ENCODE measurements around the gene RBM48. TPM values are rescaled to one million over a fixed set of nuclear protein-coding genes. Genes with fewer than 3 reads are reported as not detected.

The RBM48 gene
- total and polyA plus RNA-seq, 2 of the 13 experiments (the other 11 are each of a cell fraction or from before 2014, with no cell fraction given): 7.2 to 12.2 TPM

GRCh38 chr7:92485974-92486373 lies 42.6 kb upstream of the RBM48 start:
- in situ Hi-C loops (cut with HindIII; ENCODE audit: extremely low pct_ligation_motif_present, low pct_unique_long_range_greater_than_20kb): no loop called here

More at GRCh38 chr7:92485974-92486373, 42.6 kb upstream of the RBM48 start:
- Histone ChIP-seq H3K36me3 (replicated peaks in 1 of 2; ENCODE audit: control insufficient read depth in 1 of 2, insufficient read depth in 2 of 2, low read length in 2 of 2) (peaks cover 4 to 17% of the 10 kb centered on the region in 2 experiments; a peak in 4 of 5 replicates), H3K27me3 (ENCODE audit: control insufficient read depth in 1 of 2, insufficient read depth in 2 of 2, low read length in 2 of 2) (no peaks in the 10 kb centered on the region), H3K79me2 (ENCODE audit: insufficient read depth, low read length) (no peaks in the 10 kb centered on the region), H3K9me3 (ENCODE audit: low read length) (no peaks in the 10 kb centered on the region), H3K4me2 (ENCODE audit: low read depth, low read length) (no peak overlapping the region), H3K27ac (ENCODE audit: extremely low read length, insufficient read depth, low read length) (no peak overlapping the region), H2AFZ (ENCODE audit: low read length) (no peak overlapping the region), H3K9ac (ENCODE audit: insufficient read depth, low read depth, low read length) (no peak overlapping the region), H3K4me1 (ENCODE audit: insufficient read depth, low read length) (no peaks in the 10 kb centered on the region), H4K20me1 (ENCODE audit: insufficient read depth, low read length) (no peaks in the 10 kb centered on the region), H3K4me3 (replicated peaks in 1 of 3; ENCODE audit: insufficient read depth in 1 of 3, low read depth in 2 of 3, low read length in 3 of 3) (no peak overlapping the region)
- TF ChIP-seq THAP9 (CRISPR knock-in tag; IDR thresholded peaks at IDR 0.05; ENCODE audit: borderline replicate concordance): no peak
- no peak for TF ChIP-seq ZNF75D (CRISPR knock-in tag; IDR thresholded peaks at IDR 0.05; ENCODE audit: borderline replicate concordance)
- TF ChIP-seq HDAC1 (CRISPR knock-in tag; IDR thresholded peaks at IDR 0.05): no peak
- TF ChIP-seq ZBTB14 (CRISPR knock-in tag; IDR thresholded peaks at IDR 0.05): no peak
- TF ChIP-seq PAWR (CRISPR knock-in tag; IDR thresholded peaks at IDR 0.05; ENCODE audit: borderline replicate concordance): no peak
- TF ChIP-seq ZSCAN31 (CRISPR knock-in tag; IDR thresholded peaks at IDR 0.05; ENCODE audit: low read depth): no peak
- TF ChIP-seq ZNF557 (CRISPR knock-in tag; IDR thresholded peaks at IDR 0.05): no peak
- FAIRE-seq (no peak), ATAC-seq (no peak), DNase-seq (ENCODE audit: low spot score) (no peak)
- POLR2A ChIA-PET: no interaction called here
- intact Hi-C loops (cut with micrococcal nuclease; ENCODE audit: unreplicated experiment): no loop called here
- CTCF ChIA-PET (ENCODE audit: low intra/inter-chr PET ratio, low total read pairs): no interaction called here
- no TSS peak for BruUV-seq (replicated peaks)
- 100% methylated on average over 1 of the region's 2 CpGs for WGBS (ENCODE audit: low lambda C conversion rate)
